IMR-90 (cell line): ENCODE results near the gene KLC3.

Experiments used
- CTCF ChIP-seq: conservative IDR thresholded peaks from 2 replicates; pipeline ENCODE4 v1.5.1; 2012; ENCODE audit warnings: mild to moderate bottlenecking, low read depth, low read length, improper control_type of control experiment
- ELK1 ChIP-seq: fragments of 150-350 bp; IDR thresholded peaks from 2 replicates; pipeline ENCODE4 v1.6.1; 2016; ENCODE audit warnings: low read depth, mild to moderate bottlenecking, low read length, moderate library complexity, borderline replicate concordance
- MAFK ChIP-seq: IDR thresholded peaks from 2 replicates; pipeline ENCODE4 v1.6.1; 2012; ENCODE audit warnings: low read depth, low read length, improper control_type of control experiment
- MAZ ChIP-seq: IDR thresholded peaks from 2 replicates; pipeline ENCODE4 v1.6.1; 2012; ENCODE audit warnings: low read depth, mild to moderate bottlenecking, low read length, improper control_type of control experiment, moderate library complexity, borderline replicate concordance
- MXI1 ChIP-seq: IDR thresholded peaks from 2 replicates; pipeline ENCODE4 v1.6.1; 2012; ENCODE audit warnings: low read depth, mild to moderate bottlenecking, low read length, moderate library complexity, borderline replicate concordance
- POLR2A ChIP-seq: IDR thresholded peaks from 2 replicates; pipeline ENCODE4 v1.6.1; 2012; ENCODE audit warnings: mild to moderate bottlenecking, low read depth, low read length
- RAD21 ChIP-seq: IDR thresholded peaks from 2 replicates; pipeline ENCODE4 v1.6.1; 2012; ENCODE audit warnings: low read length, improper control_type of control experiment
- RCOR1 ChIP-seq: IDR thresholded peaks from 2 replicates; pipeline ENCODE4 v1.6.1; 2012; ENCODE audit warnings: mild to moderate bottlenecking, low read length, improper control_type of control experiment; ENCODE audit not compliant: insufficient replicate concordance
- RFX5 ChIP-seq: IDR thresholded peaks from 2 replicates; pipeline ENCODE4 v1.8.0; 2012; ENCODE audit warnings: low read depth, mild to moderate bottlenecking, low read length, moderate library complexity
- USF2 ChIP-seq: fragments of 150-350 bp; IDR thresholded peaks from 2 replicates; pipeline ENCODE4 v1.6.1; 2017; ENCODE audit warnings: mild to moderate bottlenecking, antibody characterized with exemption, low read length, low read depth

- TF ChIP-seq CTCF (no peak), RCOR1 (no peak), POLR2A (no peak), MAZ (no peak), USF2 (no peak), ELK1 (no peak), RFX5 (no peak), MAFK (no peak), MXI1 (no peak), RAD21 (no peak)
These were observed 16.1 kb upstream of the KLC3 start for GRCh38 chr19:45324349-45324907.
